Fibroblast of lung (primary cell): ENCODE data around the gene XPNPEP1. TPM values are rescaled to one million over a fixed set of nuclear protein-coding genes. Genes with fewer than 3 reads are reported as not detected.

Source experiments
- DNase-seq, 2 donors: peaks; one replicate each; pipeline versions ENCODE4 v3.0.0 to v3.0.0-alpha.2; 2010; ENCODE audit warnings: low read depth in 2 of 2
- H2AFZ ChIP-seq: 2 replicates; pipeline ENCODE4 v1.5.1; 2012; ENCODE audit warnings: low read length, control low read depth, inconsistent platforms
- H3K27ac ChIP-seq: 2 replicates; pipeline ENCODE4 v1.5.1; 2011; ENCODE audit warnings: low read length, control low read depth; ENCODE audit not compliant: insufficient read depth
- H3K27me3 ChIP-seq: 2 replicates; pipeline ENCODE4 v1.5.1; 2011; ENCODE audit warnings: mild to moderate bottlenecking, low read length; ENCODE audit not compliant: control insufficient read depth, insufficient read depth
- H3K36me3 ChIP-seq: 2 replicates; pipeline ENCODE4 v1.5.1; 2011; ENCODE audit warnings: low read length; ENCODE audit not compliant: control insufficient read depth, insufficient read depth
- H3K4me1 ChIP-seq: 2 replicates; pipeline ENCODE4 v1.5.1; 2011; ENCODE audit warnings: low read length; ENCODE audit not compliant: control insufficient read depth, insufficient read depth; ENCODE audit errors: extremely low read depth
- H3K4me2 ChIP-seq: 2 replicates; pipeline ENCODE4 v1.5.1; 2011; ENCODE audit warnings: low read length, control low read depth; ENCODE audit not compliant: insufficient read depth; ENCODE audit errors: extremely low read depth
- H3K4me3 ChIP-seq, 4 experiments: fragments of 200-600 bp in 1 of 4; sonication (generic) in 1 of 4; replicated peaks in 1 of 4; 2 replicates each; pipeline ENCODE4 v1.5.1; 2011 to 2016; ENCODE audit warnings: low read length in 4 of 4, low read depth in 3 of 4, mild to moderate bottlenecking in 3 of 4, control low read depth in 2 of 4, inconsistent platforms in 1 of 4, mixed read lengths in 1 of 4; ENCODE audit not compliant: insufficient read depth in 1 of 4; ENCODE audit errors: control extremely low read depth in 1 of 4
- H3K79me2 ChIP-seq: 2 replicates; pipeline ENCODE4 v1.5.1; 2012; ENCODE audit warnings: mild to moderate bottlenecking, low read length, inconsistent platforms; ENCODE audit not compliant: control insufficient read depth, insufficient read depth
- H3K9ac ChIP-seq: 2 replicates; pipeline ENCODE4 v1.5.1; 2011; ENCODE audit warnings: mild to moderate bottlenecking, low read length, control low read depth; ENCODE audit not compliant: insufficient read depth
- H3K9me3 ChIP-seq: 2 replicates; pipeline ENCODE4 v1.5.1; 2012; ENCODE audit warnings: low read depth, low read length; ENCODE audit not compliant: control insufficient read depth, insufficient read depth
- H4K20me1 ChIP-seq: 2 replicates; pipeline ENCODE4 v1.5.1; 2011; ENCODE audit warnings: low read length; ENCODE audit not compliant: control insufficient read depth, insufficient read depth; ENCODE audit errors: extremely low read depth
- EZH2 ChIP-seq: IDR thresholded peaks from 2 replicates; pipeline ENCODE4 v1.5.1; 2012; ENCODE audit warnings: low read length, control low read depth, mild to moderate bottlenecking; ENCODE audit errors: missing control alignments
- polyA plus RNA-seq, 2 donors: library from polyadenylated mRNA; depleted of rRNA in 1 of 2; stranded (reverse) in 1 of 2; unstranded in 1 of 2; fragments of >200 nt; gene quantifications; 2 replicates each; pipeline ENCODE4 v1.2.1, GENCODE V29; 2011 to 2012; ENCODE audit warnings: missing spikeins in 1 of 2
- total RNA-seq: library from RNA; depleted of rRNA; stranded (reverse); fragments of >200 nt; gene quantifications from 2 replicates; pipeline ENCODE4 v1.2.1, GENCODE V29; 2014
- TF ChIP-seq, protein P1 (sequence below), 2 donors: IDR thresholded peaks in 1 of 2; conservative IDR thresholded peaks in 1 of 2; 1 replicate in 1 of 2; 2 replicates in 1 of 2; pipeline ENCODE4 v1.5.1; 2011 to 2012; ENCODE audit warnings: low read length in 2 of 2, control low read depth in 1 of 2, inconsistent platforms in 1 of 2, low read depth in 1 of 2, mild to moderate bottlenecking in 1 of 2

XPNPEP1 gene
- total and polyA plus RNA-seq, 2 donors (not counting 1 experiment from before 2014, with no cell fraction given), result 86.5 to 119 TPM

DNA sequence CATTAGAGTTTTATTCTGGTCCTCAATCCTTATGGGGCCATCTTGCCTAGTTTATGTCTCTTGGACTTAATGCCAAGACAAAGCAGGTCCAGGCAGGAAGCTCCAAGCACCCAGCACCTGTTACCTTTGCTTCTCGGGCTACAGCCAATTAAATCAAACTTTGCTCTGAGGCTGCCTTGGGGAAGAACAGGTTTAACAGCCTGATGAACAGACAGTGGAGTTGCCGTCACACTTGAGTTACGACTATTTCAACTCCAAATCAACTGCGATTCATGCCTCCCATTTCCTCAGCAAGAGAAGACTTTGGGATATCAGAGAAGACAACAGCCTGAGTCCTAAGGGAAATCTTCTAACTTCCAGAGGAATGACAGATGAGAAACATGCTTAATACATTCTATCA, 62.2 kb downstream of the XPNPEP1 start:
- Histone ChIP-seq H3K9ac (no peak overlapping the region), H3K9me3 (no peaks in the 10 kb centered on the region), H3K27me3 (no peaks in the 10 kb centered on the region), H3K4me2 (no peak overlapping the region), H3K4me1 (no peaks in the 10 kb centered on the region), H3K27ac (no peak overlapping the region), H3K79me2 (no peaks in the 10 kb centered on the region), H3K36me3 (peaks cover 8% of the 10 kb centered on the region), H2AFZ (no peak overlapping the region), H3K4me3 (no peak overlapping the region), H4K20me1 (no peaks in the 10 kb centered on the region)
- TF ChIP-seq, protein P1, sequence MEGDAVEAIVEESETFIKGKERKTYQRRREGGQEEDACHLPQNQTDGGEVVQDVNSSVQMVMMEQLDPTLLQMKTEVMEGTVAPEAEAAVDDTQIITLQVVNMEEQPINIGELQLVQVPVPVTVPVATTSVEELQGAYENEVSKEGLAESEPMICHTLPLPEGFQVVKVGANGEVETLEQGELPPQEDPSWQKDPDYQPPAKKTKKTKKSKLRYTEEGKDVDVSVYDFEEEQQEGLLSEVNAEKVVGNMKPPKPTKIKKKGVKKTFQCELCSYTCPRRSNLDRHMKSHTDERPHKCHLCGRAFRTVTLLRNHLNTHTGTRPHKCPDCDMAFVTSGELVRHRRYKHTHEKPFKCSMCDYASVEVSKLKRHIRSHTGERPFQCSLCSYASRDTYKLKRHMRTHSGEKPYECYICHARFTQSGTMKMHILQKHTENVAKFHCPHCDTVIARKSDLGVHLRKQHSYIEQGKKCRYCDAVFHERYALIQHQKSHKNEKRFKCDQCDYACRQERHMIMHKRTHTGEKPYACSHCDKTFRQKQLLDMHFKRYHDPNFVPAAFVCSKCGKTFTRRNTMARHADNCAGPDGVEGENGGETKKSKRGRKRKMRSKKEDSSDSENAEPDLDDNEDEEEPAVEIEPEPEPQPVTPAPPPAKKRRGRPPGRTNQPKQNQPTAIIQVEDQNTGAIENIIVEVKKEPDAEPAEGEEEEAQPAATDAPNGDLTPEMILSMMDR (conservative IDR thresholded peaks at IDR 0.05 in 1 of 2, IDR thresholded peaks at IDR 0.05 in 1 of 2; ENCODE audit: low read depth in 1 of 2, low read length in 2 of 2), result no peak
- TF ChIP-seq EZH2, result no peak
- DNase-seq, result no peak

DNA sequence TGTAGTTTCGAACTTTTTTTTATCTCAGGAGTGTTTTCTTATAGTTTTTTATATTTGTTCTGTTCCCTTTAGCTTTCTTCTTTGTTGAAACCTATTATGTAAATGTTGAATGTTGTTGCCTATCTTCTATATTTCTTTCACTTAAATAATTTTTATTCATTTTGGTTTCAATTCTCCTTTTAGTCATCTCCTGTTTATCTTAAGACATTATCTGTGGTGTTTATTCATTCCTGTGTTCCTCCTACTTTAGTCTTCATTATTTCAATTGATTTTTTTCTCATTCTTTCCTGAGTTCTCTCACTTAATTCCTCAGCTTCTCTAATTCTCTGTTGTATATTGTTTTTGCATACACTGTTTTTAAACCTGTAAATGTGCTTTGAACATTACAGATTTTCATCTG, 64.1 kb downstream of the XPNPEP1 start:
- DNase-seq, result no peak
- no peak for TF ChIP-seq EZH2
- TF ChIP-seq, protein P1 (conservative IDR thresholded peaks at IDR 0.05 in 1 of 2, IDR thresholded peaks at IDR 0.05 in 1 of 2; ENCODE audit: low read depth in 1 of 2, low read length in 2 of 2), result no peak
- Histone ChIP-seq H3K4me3 (no peak overlapping the region), H3K79me2 (no peaks in the 10 kb centered on the region), H3K9me3 (no peaks in the 10 kb centered on the region), H3K36me3 (peaks cover 4% of the 10 kb centered on the region), H4K20me1 (no peaks in the 10 kb centered on the region), H3K4me2 (no peak overlapping the region), H3K27ac (no peak overlapping the region), H3K27me3 (no peaks in the 10 kb centered on the region), H3K9ac (no peak overlapping the region), H3K4me1 (no peaks in the 10 kb centered on the region), H2AFZ (no peak overlapping the region)

DNA sequence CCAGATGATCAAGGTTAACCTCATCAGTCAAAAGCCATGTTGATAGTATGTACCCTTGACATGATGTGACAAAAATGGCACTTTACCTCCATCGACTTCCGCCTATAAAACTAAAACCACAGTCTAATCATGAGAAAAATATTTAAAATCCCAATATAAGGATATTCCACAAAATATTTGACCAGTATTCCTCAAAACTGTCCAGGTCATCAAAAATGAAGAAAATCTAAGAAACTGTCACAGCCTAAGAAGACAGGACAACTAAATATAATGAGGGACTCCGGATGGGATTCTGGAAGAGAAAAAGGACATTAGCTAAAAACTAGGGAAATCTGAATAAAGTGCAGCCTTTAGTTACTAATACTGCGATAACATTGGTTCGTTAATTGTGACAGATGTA, 67.6 kb downstream of the XPNPEP1 start:
- Histone ChIP-seq H3K9me3 (no peaks in the 10 kb centered on the region), H4K20me1 (no peaks in the 10 kb centered on the region), H3K4me2 (no peak overlapping the region), H2AFZ (no peak overlapping the region), H3K27me3 (no peaks in the 10 kb centered on the region), H3K27ac (no peak overlapping the region), H3K36me3 (no peaks in the 10 kb centered on the region), H3K4me1 (no peaks in the 10 kb centered on the region), H3K79me2 (no peaks in the 10 kb centered on the region), H3K9ac (no peak overlapping the region), H3K4me3 (no peak overlapping the region)
- DNase-seq, result no peak
- TF ChIP-seq, protein P1 (conservative IDR thresholded peaks at IDR 0.05 in 1 of 2, IDR thresholded peaks at IDR 0.05 in 1 of 2; ENCODE audit: low read depth in 1 of 2, low read length in 2 of 2), result no peak
- TF ChIP-seq EZH2, result no peak
